GM06990 (cell line): ENCODE measurements around the gene ITPRIP.

Experiments used
- DNase-seq: peaks from one replicate; pipeline ENCODE4 v3.0.0-alpha.2; 2011; ENCODE audit not compliant: insufficient read length; ENCODE audit errors: extremely low read depth
- H3K27me3 ChIP-seq: replicated peaks from 2 replicates; pipeline ENCODE4 v1.6.0; 2011; ENCODE audit warnings: low read length; ENCODE audit not compliant: control insufficient read depth, insufficient read depth
- H3K36me3 ChIP-seq: 2 replicates; pipeline ENCODE4 v1.5.1; 2011; ENCODE audit warnings: low read length; ENCODE audit not compliant: control insufficient read depth, insufficient read depth
- H3K4me3 ChIP-seq: replicated peaks from 2 replicates; pipeline ENCODE4 v1.5.1; 2011; ENCODE audit warnings: low read depth, mild to moderate bottlenecking, control low read depth, low read length
- TF ChIP-seq, protein P1 (sequence below): IDR thresholded peaks from 2 replicates; pipeline ENCODE4 v1.5.1; 2011; ENCODE audit warnings: low read length, control low read depth, mild to moderate bottlenecking, inconsistent platforms; ENCODE audit not compliant: insufficient read depth, poor library complexity, severe bottlenecking

Gene ITPRIP

DNA sequence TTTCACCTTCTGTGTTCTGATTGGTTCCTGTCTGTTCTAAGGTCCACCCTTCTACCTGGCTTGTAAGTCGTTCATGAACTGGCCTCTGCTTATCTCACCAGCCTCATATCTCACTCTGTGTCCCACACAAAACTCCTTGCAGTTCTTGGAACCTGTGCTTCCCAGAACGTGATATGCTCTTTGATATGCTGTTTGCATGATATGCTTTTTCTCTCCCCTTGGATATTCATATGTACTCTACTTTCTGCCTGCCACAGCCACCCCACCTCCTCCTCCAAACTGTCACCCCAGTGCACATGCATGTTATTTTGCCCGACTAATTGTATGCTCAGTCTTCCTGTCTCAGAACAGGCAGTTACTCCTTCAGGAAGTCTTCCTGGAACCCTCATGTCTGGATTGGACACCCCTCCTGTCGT, 1.9 kb upstream of the ITPRIP start:
- TF ChIP-seq, protein P1, sequence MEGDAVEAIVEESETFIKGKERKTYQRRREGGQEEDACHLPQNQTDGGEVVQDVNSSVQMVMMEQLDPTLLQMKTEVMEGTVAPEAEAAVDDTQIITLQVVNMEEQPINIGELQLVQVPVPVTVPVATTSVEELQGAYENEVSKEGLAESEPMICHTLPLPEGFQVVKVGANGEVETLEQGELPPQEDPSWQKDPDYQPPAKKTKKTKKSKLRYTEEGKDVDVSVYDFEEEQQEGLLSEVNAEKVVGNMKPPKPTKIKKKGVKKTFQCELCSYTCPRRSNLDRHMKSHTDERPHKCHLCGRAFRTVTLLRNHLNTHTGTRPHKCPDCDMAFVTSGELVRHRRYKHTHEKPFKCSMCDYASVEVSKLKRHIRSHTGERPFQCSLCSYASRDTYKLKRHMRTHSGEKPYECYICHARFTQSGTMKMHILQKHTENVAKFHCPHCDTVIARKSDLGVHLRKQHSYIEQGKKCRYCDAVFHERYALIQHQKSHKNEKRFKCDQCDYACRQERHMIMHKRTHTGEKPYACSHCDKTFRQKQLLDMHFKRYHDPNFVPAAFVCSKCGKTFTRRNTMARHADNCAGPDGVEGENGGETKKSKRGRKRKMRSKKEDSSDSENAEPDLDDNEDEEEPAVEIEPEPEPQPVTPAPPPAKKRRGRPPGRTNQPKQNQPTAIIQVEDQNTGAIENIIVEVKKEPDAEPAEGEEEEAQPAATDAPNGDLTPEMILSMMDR, result no peak
- no peaks in the 10 kb centered on the region for H3K36me3 ChIP-seq
- H3K4me3 ChIP-seq, result no peak overlapping the region
- no peak for DNase-seq
- no peaks in the 10 kb centered on the region for H3K27me3 ChIP-seq

DNA sequence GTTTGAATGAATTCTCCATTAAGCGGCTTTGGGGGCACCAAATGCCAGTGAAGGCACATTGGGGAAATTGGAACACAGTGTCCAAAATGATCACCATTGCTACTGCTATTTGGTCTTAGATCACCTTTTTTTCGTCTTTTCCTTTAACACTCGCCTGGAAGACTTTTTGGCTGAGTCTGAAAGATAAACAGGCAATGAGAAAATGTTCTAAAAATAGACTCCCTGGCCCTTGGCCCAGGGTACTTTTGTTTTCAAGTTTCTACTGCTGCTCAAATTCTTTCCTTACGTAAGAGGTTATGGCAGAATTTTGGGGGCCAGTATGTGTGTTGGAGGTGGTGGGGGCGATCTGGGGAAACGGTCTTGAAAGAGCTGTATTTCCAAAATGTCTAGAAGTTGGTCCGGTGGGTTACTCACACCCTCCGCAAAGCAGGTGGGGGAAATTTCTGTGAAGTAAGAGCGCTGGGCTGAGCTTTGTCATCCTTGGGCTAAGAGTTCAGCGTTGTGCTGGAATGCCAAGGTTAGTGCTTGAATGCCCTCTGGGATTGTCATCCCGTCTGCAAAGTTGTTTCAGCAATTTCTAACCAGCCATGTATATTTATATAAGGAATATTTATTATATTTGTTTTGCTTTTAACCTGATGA, 1.3 kb upstream of the ITPRIP start:
- no peak for DNase-seq
- H3K36me3 ChIP-seq, result no peaks in the 10 kb centered on the region
- peak overlapping the region; percentile 76; the same call in 1 of the 2 replicates for H3K4me3 ChIP-seq
- no peaks in the 10 kb centered on the region for H3K27me3 ChIP-seq
- TF ChIP-seq, protein P1, result no peak

DNA sequence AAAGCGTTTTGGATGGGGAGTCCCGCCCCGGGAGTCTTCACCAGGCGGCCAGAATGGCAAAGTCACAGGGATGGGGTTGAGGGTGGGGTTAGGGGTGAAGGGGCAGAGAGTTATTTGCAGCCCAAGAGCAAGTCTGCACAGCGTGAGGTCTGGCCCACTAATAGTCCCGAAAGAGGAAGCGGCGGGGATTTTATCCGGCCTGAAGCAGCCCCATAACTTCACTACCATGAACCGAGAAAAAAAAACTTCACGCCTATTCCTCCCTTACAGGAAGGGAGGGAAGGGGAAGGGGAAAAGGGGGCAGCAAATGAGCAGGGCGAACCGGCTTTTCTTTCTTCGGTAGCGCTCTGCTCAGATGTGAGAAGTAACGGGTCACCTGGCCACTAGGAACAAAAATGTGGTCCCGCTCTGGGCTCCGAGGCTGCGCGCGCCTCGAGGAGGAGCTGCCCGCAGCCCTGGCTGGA, 712 bp downstream of the ITPRIP start:
- Histone ChIP-seq H3K36me3 (no peaks in the 10 kb centered on the region), H3K27me3 (no peaks in the 10 kb centered on the region), H3K4me3 (peak overlapping the region; percentile 76)
- TF ChIP-seq, protein P1, result no peak
- peak; percentile 72 for DNase-seq

DNA sequence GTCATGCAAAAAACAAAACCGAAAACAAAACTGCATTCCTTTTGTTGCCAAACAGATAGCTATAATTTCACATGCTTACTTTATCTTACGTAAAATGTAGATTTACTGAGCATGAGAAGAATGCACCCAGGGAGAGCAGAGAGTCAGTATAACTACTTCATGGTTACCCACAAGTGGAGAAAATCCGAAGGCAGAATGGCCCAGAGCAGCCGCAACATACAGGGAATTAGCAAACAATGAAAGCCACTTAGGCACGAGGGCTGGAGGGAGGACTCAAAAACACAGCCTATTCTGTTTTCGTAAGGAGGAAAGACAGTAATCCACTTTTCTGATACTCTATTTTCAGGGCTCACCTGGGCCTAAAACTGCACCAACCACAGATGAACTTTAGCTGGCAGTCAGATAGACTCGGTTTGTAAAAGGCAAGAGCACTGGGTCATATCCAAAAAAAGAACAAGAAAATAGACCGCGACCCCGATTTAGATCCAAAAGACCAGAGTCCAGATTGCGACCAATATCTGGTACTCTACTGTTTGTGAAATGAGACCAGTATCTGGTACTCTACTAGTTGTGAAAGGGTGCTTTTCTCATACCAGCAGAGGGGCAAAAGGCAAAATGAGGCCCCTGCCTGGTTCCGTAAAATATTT, 1.3 kb downstream of the ITPRIP start:
- no peaks in the 10 kb centered on the region for H3K36me3 ChIP-seq
- TF ChIP-seq, protein P1, result no peak
- H3K4me3 ChIP-seq, result peak overlapping the region; percentile 76
- no peak for DNase-seq
- H3K27me3 ChIP-seq, result no peaks in the 10 kb centered on the region

DNA sequence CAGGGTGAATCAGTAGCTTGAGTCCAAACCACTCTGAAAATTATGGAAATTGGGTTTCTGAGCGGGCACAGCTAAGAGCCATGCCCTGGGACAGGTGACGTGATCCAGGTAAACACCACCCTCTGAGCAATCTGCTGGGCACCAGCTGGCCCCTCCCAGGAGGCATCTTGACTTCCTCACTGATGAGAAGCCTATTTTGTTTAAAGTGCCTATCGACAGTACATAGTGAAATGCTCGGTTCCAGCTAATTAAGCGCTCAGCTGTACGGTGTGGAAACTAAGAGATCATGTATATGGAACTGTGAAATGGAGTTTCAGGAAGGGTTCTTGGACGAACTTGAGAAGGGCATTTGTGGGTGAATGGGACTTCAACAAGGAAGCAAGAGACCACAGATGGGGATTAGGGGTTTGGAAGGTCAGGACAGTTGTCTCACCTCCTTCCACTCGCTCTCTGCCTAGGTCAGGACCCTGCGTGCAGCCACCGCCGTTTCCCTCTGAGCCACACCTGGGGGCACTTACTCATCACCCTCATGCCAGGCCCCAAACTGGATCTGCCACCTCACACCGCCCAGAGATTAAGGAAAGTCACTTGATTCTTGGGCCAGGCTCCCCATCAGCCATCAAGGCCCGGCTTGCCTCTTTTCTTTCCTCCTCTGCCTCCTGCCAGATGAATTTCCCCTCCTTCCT, 3.2 kb downstream of the ITPRIP start:
- Histone ChIP-seq H3K4me3 (no peak overlapping the region), H3K27me3 (no peaks in the 10 kb centered on the region), H3K36me3 (no peaks in the 10 kb centered on the region)
- TF ChIP-seq, protein P1, result no peak
- no peak for DNase-seq
